T follicular helper cell (primary cell): ENCODE measurements around the gene TMEM14C.

Source experiments
- DNase-seq: peaks from one replicate; pipeline ENCODE4 v3.0.0-alpha.2; 2020; ENCODE audit warnings: low read depth

TMEM14C gene

GRCh38 chr6:10759884-10760329, 37.0 kb downstream of the TMEM14C start:
- no peak for DNase-seq

- no peak for DNase-seq
These were observed 40.1 kb downstream of the TMEM14C start for GRCh38 chr6:10763006-10763405.

GRCh38 chr6:10769419-10769818, 46.5 kb downstream of the TMEM14C start:
- no peak for DNase-seq

- no peak for DNase-seq
These were observed 48.6 kb downstream of the TMEM14C start for GRCh38 chr6:10771371-10771894.

GRCh38 chr6:10778230-10778629, 55.4 kb downstream of the TMEM14C start:
- DNase-seq, result no peak

- no peak for DNase-seq
These were observed 56.2 kb downstream of the TMEM14C start for GRCh38 chr6:10779076-10779475.
